NT2/D1 (cell line): ENCODE data around the gene USP16.

Source experiments
- SUZ12 ChIP-seq: IDR thresholded peaks from 2 replicates; pipeline ENCODE4 v1.6.1; 2011; ENCODE audit not compliant: insufficient read length, insufficient read depth; ENCODE audit errors: extremely low read depth
- YY1 ChIP-seq: IDR thresholded peaks from 2 replicates; pipeline ENCODE4 v1.6.1; 2011; ENCODE audit not compliant: insufficient read length, insufficient read depth
- ZNF274 ChIP-seq: IDR thresholded peaks from 2 replicates; pipeline ENCODE4 v1.6.1; 2011; ENCODE audit warnings: mild to moderate bottlenecking, low read depth, low read length

- TF ChIP-seq YY1 (no peak), ZNF274 (no peak), SUZ12 (no peak)
These were observed 16.7 kb upstream of the USP16 start for GRCh38 chr21:29007810-29008209.
